ENCODE measurements around the gene SLC8A3.

The SLC8A3 gene

GRCh38 chr14:70100071-70100470 lies 88.7 kb downstream of the SLC8A3 start:
- no peaks in the 10 kb centered on the region for H3K79me2 ChIP-seq (ENCODE audit: insufficient read depth, low read length)
- H3F3A ChIP-seq (ENCODE audit: low read depth), result no peaks in the 10 kb centered on the region
- no peak overlapping the region for H2AFZ ChIP-seq (ENCODE audit: low read length)
- no peaks in the 10 kb centered on the region for H3K9me3 ChIP-seq (ENCODE audit: insufficient read depth, low read depth, low read length)
- TF ChIP-seq EZH2phosphoT487 (IDR thresholded peaks at IDR 0.05; ENCODE audit: borderline replicate concordance) (no peak), CTCF (conservative IDR thresholded peaks at IDR 0.05; ENCODE audit: low read length) (no peak)
- H3K27me3 ChIP-seq (ENCODE audit: insufficient read depth, low read length, poor library complexity, severe bottlenecking), result no peaks in the 10 kb centered on the region
- no peak overlapping the region for H3K9ac ChIP-seq (ENCODE audit: low read depth, low read length, poor library complexity, severe bottlenecking)
- H3K9me2 ChIP-seq (replicated peaks; ENCODE audit: low read depth, low read length), result no peaks in the 10 kb centered on the region
- no peaks in the 10 kb centered on the region for H3K36me3 ChIP-seq (ENCODE audit: insufficient read depth, low read length)
- H3K4me3 ChIP-seq (ENCODE audit: low read length, poor library complexity, severe bottlenecking), result no peak overlapping the region
- no peaks in the 10 kb centered on the region for H3K4me1 ChIP-seq (ENCODE audit: insufficient read depth, low read length, poor library complexity, severe bottlenecking)
- H4K20me1 ChIP-seq (ENCODE audit: insufficient read depth, low read length, poor library complexity, severe bottlenecking), result no peaks in the 10 kb centered on the region
- no peak overlapping the region for H3K4me2 ChIP-seq (ENCODE audit: low read depth, low read length, poor library complexity, severe bottlenecking)

- TF ChIP-seq EZH2phosphoT487 (IDR thresholded peaks at IDR 0.05; ENCODE audit: borderline replicate concordance) (no peak), CTCF (conservative IDR thresholded peaks at IDR 0.05; ENCODE audit: low read length) (no peak)
- Histone ChIP-seq H2AFZ (ENCODE audit: low read length) (no peak overlapping the region), H4K20me1 (ENCODE audit: insufficient read depth, low read length, poor library complexity, severe bottlenecking) (no peaks in the 10 kb centered on the region), H3K9me3 (ENCODE audit: insufficient read depth, low read depth, low read length) (no peaks in the 10 kb centered on the region), H3K9ac (ENCODE audit: low read depth, low read length, poor library complexity, severe bottlenecking) (no peak overlapping the region), H3K27me3 (ENCODE audit: insufficient read depth, low read length, poor library complexity, severe bottlenecking) (no peaks in the 10 kb centered on the region), H3K4me1 (ENCODE audit: insufficient read depth, low read length, poor library complexity, severe bottlenecking) (no peaks in the 10 kb centered on the region), H3K79me2 (ENCODE audit: insufficient read depth, low read length) (no peaks in the 10 kb centered on the region), H3F3A (ENCODE audit: low read depth) (no peaks in the 10 kb centered on the region), H3K9me2 (replicated peaks; ENCODE audit: low read depth, low read length) (no peaks in the 10 kb centered on the region), H3K4me3 (ENCODE audit: low read length, poor library complexity, severe bottlenecking) (no peak overlapping the region), H3K4me2 (ENCODE audit: low read depth, low read length, poor library complexity, severe bottlenecking) (no peak overlapping the region), H3K36me3 (ENCODE audit: insufficient read depth, low read length) (no peaks in the 10 kb centered on the region)
Measured at GRCh38 chr14:70098250-70098809, 90.4 kb downstream of the SLC8A3 start.

GRCh38 chr14:70097576-70098249 lies 91.0 kb downstream of the SLC8A3 start:
- no peaks in the 10 kb centered on the region for H3K27me3 ChIP-seq (ENCODE audit: insufficient read depth, low read length, poor library complexity, severe bottlenecking)
- TF ChIP-seq CTCF (conservative IDR thresholded peaks at IDR 0.05; ENCODE audit: low read length) (no peak), EZH2phosphoT487 (IDR thresholded peaks at IDR 0.05; ENCODE audit: borderline replicate concordance) (no peak)
- H3K9me3 ChIP-seq (ENCODE audit: insufficient read depth, low read depth, low read length), result no peaks in the 10 kb centered on the region
- H3K4me3 ChIP-seq (ENCODE audit: low read length, poor library complexity, severe bottlenecking), result no peak overlapping the region
- H3K9ac ChIP-seq (ENCODE audit: low read depth, low read length, poor library complexity, severe bottlenecking), result no peak overlapping the region
- H3K36me3 ChIP-seq (ENCODE audit: insufficient read depth, low read length), result no peaks in the 10 kb centered on the region
- no peak overlapping the region for H3K4me2 ChIP-seq (ENCODE audit: low read depth, low read length, poor library complexity, severe bottlenecking)
- no peaks in the 10 kb centered on the region for H3K79me2 ChIP-seq (ENCODE audit: insufficient read depth, low read length)
- no peaks in the 10 kb centered on the region for H4K20me1 ChIP-seq (ENCODE audit: insufficient read depth, low read length, poor library complexity, severe bottlenecking)
- no peaks in the 10 kb centered on the region for H3F3A ChIP-seq (ENCODE audit: low read depth)
- no peaks in the 10 kb centered on the region for H3K4me1 ChIP-seq (ENCODE audit: insufficient read depth, low read length, poor library complexity, severe bottlenecking)
- H2AFZ ChIP-seq (ENCODE audit: low read length), result no peak overlapping the region
- H3K9me2 ChIP-seq (replicated peaks; ENCODE audit: low read depth, low read length), result no peaks in the 10 kb centered on the region

Data from Loucy (cell line).